Activated naive CD4-positive, alpha-beta T cell treated with anti-CD3 and anti-CD28 coated beads for 36 hours (primary cell): ENCODE results near the gene LSM4. TPM values are rescaled to one million over a fixed set of nuclear protein-coding genes. Genes with fewer than 3 reads are reported as not detected.
"Not testable (repeated sequence)": the region's sequence is repeated elsewhere in the genome, so short reads cannot be mapped to it uniquely, and the experiment has no call there.

Experiments used
- CTCF ChIA-PET: fragments of 350-600 bp; sonication (Branson Sonifier 250); formaldehyde crosslinking; loops from one replicate; lab custom pipeline; 2021; ENCODE audit warnings: antibody characterized with exemption; lab: Charles Lee
- DNase-seq: peaks from one replicate; pipeline ENCODE4 v3.0.0-alpha.2; 2020
- H3K27ac Mint-ChIP-seq: one replicate; pipeline ENCODE4 v1.8.0; 2021; ENCODE audit warnings: mild to moderate bottlenecking, mixed read lengths
- H3K27me3 Mint-ChIP-seq: one replicate; pipeline ENCODE4 v1.8.0; 2021; ENCODE audit warnings: low read depth, mixed read lengths
- H3K36me3 Mint-ChIP-seq: one replicate; pipeline ENCODE4 v1.8.0; 2021; ENCODE audit warnings: low read depth, mixed read lengths
- H3K4me1 Mint-ChIP-seq: one replicate; pipeline ENCODE4 v1.8.0; 2021; ENCODE audit warnings: low read depth, mixed read lengths
- H3K4me3 Mint-ChIP-seq: one replicate; pipeline ENCODE4 v1.8.0; 2021; ENCODE audit warnings: mild to moderate bottlenecking, moderate library complexity, mixed read lengths
- H3K9me3 Mint-ChIP-seq: one replicate; pipeline ENCODE4 v1.8.0; 2021; ENCODE audit warnings: mixed read lengths
- intact Hi-C: fragments of 100-400 bp; cut with micrococcal nuclease; formaldehyde crosslinking; loops from one replicate; pipeline ENCODE4 v1.15.1; 2023
- total RNA-seq, 2 experiments: library from RNA; stranded (reverse); gene quantifications; one replicate each; pipeline ENCODE4 v1.2.3, GENCODE V29; 2021

Gene LSM4
- total RNA-seq, 2 experiments from 2014 or later: 439 to 451 TPM

DNA sequence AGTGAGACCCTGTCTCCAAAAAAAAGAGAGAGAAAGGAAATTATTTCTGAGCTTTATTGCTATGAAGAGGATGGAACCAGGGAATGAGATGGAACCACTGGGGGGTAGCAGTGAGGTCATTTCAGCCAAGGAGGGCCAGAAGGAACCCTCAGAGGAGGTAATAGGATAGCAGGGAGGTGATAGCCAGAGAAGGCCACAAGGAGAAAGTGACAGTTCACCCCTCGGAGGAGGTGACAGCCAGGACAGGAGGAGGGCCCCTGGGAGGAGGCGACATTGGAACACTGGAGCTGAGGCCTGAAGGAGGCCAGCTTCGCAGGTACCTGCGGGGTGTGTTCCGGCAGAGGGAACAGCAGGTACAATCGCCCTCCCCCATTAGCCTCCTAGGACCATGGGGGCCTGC, 16.8 kb upstream of the LSM4 start:
- Mint-ChIP-seq H3K4me3 (peak overlapping the region; percentile 77), H3K27me3 (no peaks in the 10 kb centered on the region), H3K27ac (peak overlapping the region; percentile 21), H3K4me1 (peaks cover 15% of the 10 kb centered on the region), H3K36me3 (no peaks in the 10 kb centered on the region), H3K9me3 (no peaks in the 10 kb centered on the region)
- DNase-seq: no peak
- intact Hi-C loops: loop anchor here (2.0 kb wide), 2 partner anchors 71 to 147 kb away; partner anchors contain the start of gene MPV17L2
- CTCF ChIA-PET: interaction anchor here (0.6 to 2.6 kb wide), 15 partner anchors 9 to 226 kb away, joined by 3 to 18 read pairs (median 4); partner anchors contain the start of gene RAB3A

DNA sequence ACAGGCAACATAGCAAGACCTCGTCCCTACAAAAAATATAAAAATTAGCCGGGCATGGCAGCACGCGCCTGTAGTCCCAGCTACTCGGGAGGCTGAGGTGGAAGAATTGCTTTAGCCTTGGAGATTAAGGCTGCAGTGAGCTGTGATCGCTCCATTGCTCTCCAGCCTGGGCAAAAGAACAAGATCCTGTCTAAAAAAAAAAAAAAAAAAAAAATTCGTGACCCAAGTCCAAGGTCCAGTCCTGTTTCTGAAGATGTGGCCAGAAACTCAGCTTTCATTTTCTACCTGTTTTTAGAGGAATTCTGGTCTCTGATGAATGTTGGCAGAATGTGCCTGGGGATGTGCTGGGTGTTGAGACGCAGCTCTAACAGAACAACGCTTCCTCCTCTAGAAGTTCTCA, 15.7 kb upstream of the LSM4 start:
- Mint-ChIP-seq H3K4me3 (peak overlapping the region; percentile 27), H3K27ac (no peak overlapping the region)
- intact Hi-C loops: no loop called here

DNA sequence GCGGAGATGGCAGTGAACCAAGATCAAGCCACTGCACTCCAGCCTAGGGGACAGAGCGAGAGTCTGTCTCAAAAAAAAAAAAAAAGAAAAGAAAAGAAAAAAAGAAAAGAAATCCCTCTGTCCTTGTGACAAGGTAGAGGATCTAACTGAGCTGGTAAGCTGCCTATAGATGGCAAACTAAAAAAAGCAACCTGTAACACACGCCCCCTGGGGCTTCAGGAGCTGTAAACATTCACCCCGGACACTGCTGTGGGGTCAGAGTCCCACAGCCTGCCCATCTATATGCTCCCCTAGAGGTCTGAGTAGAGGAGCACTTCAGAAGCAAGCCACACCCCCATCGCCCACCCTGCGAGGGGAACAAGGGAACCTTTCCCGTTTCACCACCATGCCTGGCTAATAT, 13.2 kb upstream of the LSM4 start:
- Mint-ChIP-seq H3K27me3 (no peaks in the 10 kb centered on the region), H3K36me3 (no peaks in the 10 kb centered on the region), H3K4me3 (no peak overlapping the region), H3K27ac (no peak overlapping the region), H3K4me1 (peaks cover 5% of the 10 kb centered on the region), H3K9me3 (no peaks in the 10 kb centered on the region)
- intact Hi-C loops: no loop called here
- DNase-seq: no peak
- CTCF ChIA-PET: interaction anchor here (0.5 to 1.3 kb wide), 2 partner anchors 57 to 64 kb away, joined by 3 to 4 read pairs; no protein-coding TSS in a partner anchor

More for the DNA sequence above, 15.7 kb upstream of the LSM4 start:
- Mint-ChIP-seq H3K27me3 (no peaks in the 10 kb centered on the region), H3K36me3 (no peaks in the 10 kb centered on the region), H3K4me1 (peaks cover 15% of the 10 kb centered on the region), H3K9me3 (no peaks in the 10 kb centered on the region)
- DNase-seq: no peak
- CTCF ChIA-PET: interaction anchor here (0.6 to 2.6 kb wide), 16 partner anchors 8 to 225 kb away, joined by 3 to 18 read pairs (median 4); partner anchors contain the start of genes LSM4, MPV17L2 and RAB3A

DNA sequence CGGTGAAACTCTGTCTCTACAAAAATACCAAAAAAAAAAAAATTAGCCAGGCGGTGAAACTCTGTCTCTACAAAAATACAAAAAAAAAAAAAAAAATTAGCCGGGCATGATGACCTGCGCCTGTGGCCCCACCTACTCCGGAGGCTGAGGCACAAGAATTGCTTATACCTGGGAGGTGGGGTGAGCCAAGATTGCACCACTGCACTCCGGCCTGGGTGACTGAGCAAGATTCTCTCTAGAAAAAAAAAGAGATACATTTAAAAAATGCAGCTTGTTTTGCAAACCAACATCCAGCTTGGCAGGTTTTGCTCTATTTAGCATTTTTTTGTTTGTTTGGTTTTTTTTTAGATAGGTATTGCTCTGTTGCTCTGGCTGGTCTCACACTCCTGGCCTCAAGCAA, 10.8 kb upstream of the LSM4 start:
- peaks cover 7% of the 10 kb centered on the region for H3K4me1 Mint-ChIP-seq
- no peak for DNase-seq
- intact Hi-C loops: no loop called here
- H3K4me3 Mint-ChIP-seq: no peak overlapping the region
- no peak overlapping the region for H3K27ac Mint-ChIP-seq
- H3K9me3 Mint-ChIP-seq: no peaks in the 10 kb centered on the region
- H3K27me3 Mint-ChIP-seq: no peaks in the 10 kb centered on the region
- no peaks in the 10 kb centered on the region for H3K36me3 Mint-ChIP-seq
- CTCF ChIA-PET: interaction anchor here (0.6 kb wide), 1 partner anchor 17 kb away, joined by 3 read pairs; no protein-coding TSS in a partner anchor

GRCh38 chr19:18332917-18333530, 10.1 kb upstream of the LSM4 start:
- no peaks in the 10 kb centered on the region for H3K36me3 Mint-ChIP-seq
- CTCF ChIA-PET: interaction anchor here (1.6 kb wide), 1 partner anchor 54 kb away, joined by 6 read pairs; no protein-coding TSS in a partner anchor
- H3K4me1 Mint-ChIP-seq: peaks cover 14% of the 10 kb centered on the region
- intact Hi-C loops: no loop called here
- H3K9me3 Mint-ChIP-seq: no peaks in the 10 kb centered on the region
- H3K27me3 Mint-ChIP-seq: no peaks in the 10 kb centered on the region
- H3K4me3 Mint-ChIP-seq: no peak overlapping the region
- no peak for DNase-seq
- no peak overlapping the region for H3K27ac Mint-ChIP-seq

DNA sequence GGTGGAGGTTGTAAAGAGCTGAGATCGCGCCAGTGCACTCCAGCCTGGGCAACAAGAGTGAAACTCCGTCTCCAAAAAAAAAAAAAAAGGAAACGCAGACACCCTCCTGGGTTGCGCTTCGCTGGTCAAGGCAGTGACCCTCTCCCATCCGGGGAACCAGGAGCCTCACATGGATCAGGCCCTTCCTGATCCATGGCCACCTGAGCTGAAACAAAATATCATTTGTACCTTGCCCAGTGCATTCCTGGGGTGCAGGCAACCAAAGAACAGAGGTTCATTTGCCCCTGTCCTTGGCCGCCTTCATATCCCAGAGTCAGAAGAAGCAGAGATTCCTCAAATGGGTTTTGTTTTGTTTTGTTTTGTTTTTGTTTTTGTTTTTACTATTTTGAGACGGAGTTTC, 8.0 kb upstream of the LSM4 start:
- H3K4me3 Mint-ChIP-seq: no peak overlapping the region
- peaks cover 14% of the 10 kb centered on the region for H3K4me1 Mint-ChIP-seq
- no peaks in the 10 kb centered on the region for H3K27me3 Mint-ChIP-seq
- no peak for DNase-seq
- intact Hi-C loops: no loop called here
- CTCF ChIA-PET: interaction anchor here (1.6 to 7.5 kb wide), 2 partner anchors 8 to 51 kb away, joined by 6 to 240 read pairs; partner anchors contain the start of gene JUND
- no peaks in the 10 kb centered on the region for H3K9me3 Mint-ChIP-seq
- no peaks in the 10 kb centered on the region for H3K36me3 Mint-ChIP-seq
- no peak overlapping the region for H3K27ac Mint-ChIP-seq

DNA sequence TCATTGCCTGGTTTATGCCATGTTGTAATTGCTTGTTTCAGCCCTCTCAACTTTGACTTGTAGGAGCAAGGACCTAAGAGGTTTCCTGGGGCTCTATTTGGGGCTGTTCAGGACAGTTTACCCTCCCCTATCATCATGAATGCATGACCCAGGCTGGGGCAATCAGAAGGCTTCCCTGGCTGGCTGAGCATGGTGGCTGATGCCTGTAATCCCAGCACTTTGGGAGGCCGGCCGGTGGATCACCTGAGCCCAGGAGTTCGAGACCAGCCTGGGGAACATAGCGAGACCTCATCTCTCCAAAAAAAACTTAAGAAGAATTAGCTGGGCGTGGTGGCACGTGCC, 6.1 kb upstream of the LSM4 start:
- intact Hi-C loops: loop anchor here (5.0 kb wide), 1 partner anchor 83 kb away; no protein-coding TSS in a partner anchor
- CTCF ChIA-PET: interaction anchor here (0.6 to 7.5 kb wide), 32 partner anchors 8 to 298 kb away, joined by 3 to 240 read pairs (median 5); partner anchors contain the start of genes JUND and RAB3A
- DNase-seq: no peak
- Mint-ChIP-seq H3K27me3 (no peaks in the 10 kb centered on the region), H3K9me3 (no peaks in the 10 kb centered on the region), H3K27ac (no peak overlapping the region), H3K4me3 (peak overlapping the region; percentile 68), H3K4me1 (peaks cover 15% of the 10 kb centered on the region), H3K36me3 (no peaks in the 10 kb centered on the region)

DNA sequence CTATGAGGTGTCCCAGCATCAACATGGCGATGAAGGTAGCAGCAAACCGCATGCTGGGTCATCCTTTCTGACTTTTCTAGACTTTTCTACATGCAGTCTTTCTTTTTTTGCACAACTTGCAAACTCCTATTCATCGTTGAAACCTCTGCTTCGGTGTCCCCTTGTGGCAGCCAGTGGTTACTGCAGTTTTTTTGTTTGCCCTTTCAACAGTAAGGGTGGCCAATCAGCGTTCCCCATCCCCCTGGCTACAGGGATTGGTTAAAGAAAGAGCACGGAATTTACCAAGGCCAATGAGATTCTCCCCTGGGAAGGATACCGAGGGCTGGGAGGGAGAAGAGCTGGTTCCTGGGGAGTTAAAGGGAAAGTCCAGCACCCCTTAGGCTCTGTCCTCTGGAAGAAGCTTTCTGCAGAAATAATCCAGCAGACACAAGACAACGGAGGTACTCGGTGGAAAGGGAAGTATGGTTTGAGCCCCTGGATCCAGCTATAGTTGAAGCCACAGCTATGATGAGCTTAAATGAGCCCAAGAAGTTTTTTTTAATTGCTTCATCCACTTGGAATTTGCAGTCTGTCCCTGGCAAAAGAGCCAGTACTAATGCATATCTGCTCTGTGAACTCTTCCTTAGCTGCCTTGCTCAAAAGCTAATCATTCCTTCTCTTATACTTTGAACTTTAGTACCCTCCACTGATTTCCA, 5.6 kb upstream of the LSM4 start:
- H3K4me1 Mint-ChIP-seq: peaks cover 21% of the 10 kb centered on the region
- no peaks in the 10 kb centered on the region for H3K9me3 Mint-ChIP-seq
- H3K36me3 Mint-ChIP-seq: no peaks in the 10 kb centered on the region
- H3K27me3 Mint-ChIP-seq: no peaks in the 10 kb centered on the region
- intact Hi-C loops: loop anchor here (1.0 to 5.0 kb wide), 3 partner anchors 49 to 124 kb away; partner anchors contain the start of gene RAB3A
- H3K4me3 Mint-ChIP-seq: peak overlapping the region; percentile 68
- DNase-seq: peak; percentile 96
- CTCF ChIA-PET: interaction anchor here (0.6 to 7.5 kb wide), 35 partner anchors 8 to 299 kb away, joined by 3 to 240 read pairs (median 4); partner anchors contain the start of genes JUND and RAB3A
- H3K27ac Mint-ChIP-seq: no peak overlapping the region

DNA sequence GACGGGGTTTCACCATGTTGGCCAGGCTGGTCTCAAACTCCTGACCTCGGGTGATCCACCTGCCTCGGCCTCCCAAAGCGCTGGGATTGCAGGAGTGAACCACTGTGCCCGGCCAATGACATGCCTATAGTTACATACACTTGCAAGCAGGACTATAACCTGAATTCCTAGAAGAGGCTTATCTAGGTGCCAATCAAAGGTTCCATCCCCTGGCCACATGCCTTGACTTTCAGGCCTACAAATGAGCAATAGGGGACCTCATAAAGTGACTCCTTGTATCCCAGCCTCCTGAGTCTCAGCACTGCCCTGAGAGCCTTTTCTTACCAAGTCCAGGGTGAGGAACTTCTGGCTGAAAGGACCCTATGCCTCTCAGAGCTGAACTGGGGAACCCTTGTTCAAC, 3.9 kb upstream of the LSM4 start:
- Mint-ChIP-seq H3K4me3 (no peak overlapping the region), H3K4me1 (peaks cover 26% of the 10 kb centered on the region), H3K36me3 (peaks cover 4% of the 10 kb centered on the region), H3K27ac (no peak overlapping the region), H3K27me3 (no peaks in the 10 kb centered on the region), H3K9me3 (no peaks in the 10 kb centered on the region)
- CTCF ChIA-PET: interaction anchor here (1.3 to 7.5 kb wide), 6 partner anchors 22 to 75 kb away, joined by 3 to 240 read pairs (median 6); partner anchors contain the start of gene JUND
- intact Hi-C loops: loop anchor here (5.0 kb wide), 1 partner anchor 86 kb away; no protein-coding TSS in a partner anchor
- no peak for DNase-seq

DNA sequence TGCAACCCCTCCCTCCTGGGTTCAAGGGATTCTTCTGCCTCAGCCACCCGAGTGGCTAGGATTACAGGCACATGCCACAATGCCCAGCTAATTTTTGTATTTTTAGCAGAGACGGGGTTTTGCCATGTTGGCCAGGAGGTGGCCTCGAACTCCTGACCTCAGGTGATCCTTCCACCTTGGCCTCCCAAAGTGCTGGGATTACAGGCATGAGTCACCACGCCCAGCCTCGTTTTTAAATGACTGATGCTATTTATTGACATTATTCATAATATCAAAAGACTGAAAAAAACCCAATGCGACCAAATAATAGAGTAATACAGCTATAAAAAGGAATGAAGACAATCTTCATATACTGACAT, 1.5 kb upstream of the LSM4 start:
- H3K4me1 Mint-ChIP-seq: peaks cover 48% of the 10 kb centered on the region
- DNase-seq, H3K27me3 Mint-ChIP-seq, H3K9me3 Mint-ChIP-seq, intact Hi-C loops, H3K27ac Mint-ChIP-seq, H3K4me3 Mint-ChIP-seq: not testable (repeated sequence)
- H3K36me3 Mint-ChIP-seq: peaks cover 27% of the 10 kb centered on the region
- CTCF ChIA-PET: interaction anchor here (0.7 to 7.5 kb wide), 7 partner anchors 19 to 398 kb away, joined by 3 to 240 read pairs (median 3); partner anchors contain the start of gene JUND

DNA sequence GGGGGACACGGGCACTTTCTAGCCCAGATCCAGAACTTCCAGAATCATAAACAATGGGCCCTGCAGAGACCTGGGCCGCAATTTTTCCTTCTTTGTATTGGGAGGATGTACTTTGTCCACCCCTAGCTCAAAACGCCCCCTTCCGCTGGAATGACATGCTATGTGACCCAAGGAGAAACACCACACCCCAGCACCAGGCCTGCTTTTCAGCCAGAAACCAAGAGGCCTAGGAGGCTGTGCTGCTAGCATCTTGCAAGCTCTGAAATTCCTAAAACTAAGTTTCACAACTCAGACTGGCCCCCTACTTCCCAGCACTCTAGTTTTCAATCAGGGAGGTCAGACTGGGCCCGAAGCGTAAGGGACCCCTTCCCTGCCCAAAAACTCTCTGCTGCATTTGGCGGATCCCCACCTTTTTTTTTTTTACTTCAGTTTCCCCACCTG, 538 bp downstream of the LSM4 start:
- no peaks in the 10 kb centered on the region for H3K9me3 Mint-ChIP-seq
- peak overlapping the region; percentile 93 for H3K4me3 Mint-ChIP-seq
- H3K27ac Mint-ChIP-seq: peak overlapping the region; percentile 98
- peaks cover 57% of the 10 kb centered on the region for H3K4me1 Mint-ChIP-seq
- no peaks in the 10 kb centered on the region for H3K27me3 Mint-ChIP-seq
- intact Hi-C loops: no loop called here
- CTCF ChIA-PET: interaction anchor here (0.5 to 3.8 kb wide), 11 partner anchors 11 to 66 kb away, joined by 3 to 151 read pairs (median 5); partner anchors contain the start of gene JUND
- peaks cover 32% of the 10 kb centered on the region for H3K36me3 Mint-ChIP-seq
- peak; percentile 72 for DNase-seq

- H3K27ac Mint-ChIP-seq: peak overlapping the region; percentile 98
- H3K36me3 Mint-ChIP-seq: peaks cover 32% of the 10 kb centered on the region
- H3K27me3 Mint-ChIP-seq: no peaks in the 10 kb centered on the region
- DNase-seq: peak; percentile 70
- peak overlapping the region; percentile 93 for H3K4me3 Mint-ChIP-seq
- H3K4me1 Mint-ChIP-seq: peaks cover 57% of the 10 kb centered on the region
- intact Hi-C loops: no loop called here
- CTCF ChIA-PET: interaction anchor here (0.6 to 3.8 kb wide), 12 partner anchors 11 to 196 kb away, joined by 3 to 151 read pairs (median 5); partner anchors contain the start of gene JUND
- H3K9me3 Mint-ChIP-seq: no peaks in the 10 kb centered on the region
Measured at GRCh38 chr19:18321734-18322102, 1.2 kb downstream of the LSM4 start.
